Measurements from ENCODE around the gene HMGXB3. TPM values are rescaled to one million over a fixed set of nuclear protein-coding genes. Genes with fewer than 3 reads are reported as not detected.
"Not testable (repeated sequence)": the region's sequence is repeated elsewhere in the genome, so short reads cannot be mapped to it uniquely, and the experiment has no call there.

HMGXB3 gene
- total RNA-seq, 1 donor from 2014 or later: 14.6 TPM

DNA sequence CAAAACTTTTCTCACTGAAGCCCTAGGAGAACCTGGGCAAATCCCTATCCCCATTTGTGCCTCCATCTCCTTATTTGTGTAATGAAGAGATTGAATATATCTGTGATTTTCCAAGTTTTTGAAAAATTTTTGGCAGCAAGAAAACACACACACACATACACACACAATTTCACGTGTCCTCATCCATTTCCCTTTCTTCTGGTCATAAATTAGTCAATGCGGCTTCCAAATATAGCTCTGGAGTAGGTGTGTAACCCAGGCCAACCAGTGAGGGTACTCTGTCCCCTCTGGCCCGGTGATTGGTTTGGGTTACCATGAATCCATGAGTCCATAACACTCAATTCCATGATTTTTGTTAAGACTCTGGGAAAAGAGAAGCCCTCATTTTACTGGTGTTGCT is 73.1 kb downstream of the HMGXB3 start:
- ATAC-seq: no peak
- DNase-seq (ENCODE audit: missing footprints): no peak
- intact Hi-C loops (cut with DNase I): no loop called here

DNA sequence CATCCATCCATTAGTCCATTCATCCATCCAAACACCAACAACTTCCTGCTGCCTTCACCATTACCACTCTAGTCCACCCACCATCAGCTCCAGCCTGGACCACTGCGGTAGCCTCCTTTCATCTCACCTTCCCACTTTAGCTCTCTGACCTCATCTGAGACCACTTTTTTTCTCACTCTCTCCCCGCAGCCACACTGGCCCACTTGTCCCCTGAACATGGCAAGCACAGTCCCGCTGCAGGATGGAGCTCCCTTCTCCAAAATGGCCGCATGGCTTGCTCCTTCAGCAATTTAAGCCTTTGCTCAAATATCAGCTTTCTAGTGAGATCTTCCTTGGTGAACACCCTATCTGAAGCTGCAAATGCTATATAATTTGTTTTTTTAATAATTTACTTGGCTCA is 74.7 kb downstream of the HMGXB3 start:
- no peak for ATAC-seq
- intact Hi-C loops (cut with DNase I): no loop called here

DNA sequence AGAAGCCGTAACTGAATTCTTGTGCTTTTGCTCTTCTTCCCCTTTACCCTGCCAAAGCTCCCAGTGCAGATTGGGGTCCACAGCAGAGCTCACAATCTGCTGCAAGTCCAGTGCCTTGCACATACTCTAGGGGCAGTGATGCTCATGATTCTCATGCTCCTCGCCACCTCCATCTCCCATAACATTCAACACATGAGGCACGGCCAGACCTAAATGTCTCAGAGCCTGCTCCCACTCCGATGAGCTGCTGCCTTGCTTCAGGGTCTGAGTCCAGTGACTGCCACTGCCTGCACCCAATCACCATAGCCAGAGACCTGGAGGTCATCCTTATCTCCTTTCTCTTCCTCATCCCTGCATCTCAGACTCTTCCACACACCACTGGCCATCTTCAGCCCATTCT is 75.3 kb downstream of the HMGXB3 start:
- intact Hi-C loops (cut with DNase I): no loop called here
- DNase-seq (ENCODE audit: missing footprints) (no peak), ATAC-seq (no peak)

More for the DNA sequence above, 74.7 kb downstream of the HMGXB3 start:
- DNase-seq (ENCODE audit: missing footprints): no peak

DNA sequence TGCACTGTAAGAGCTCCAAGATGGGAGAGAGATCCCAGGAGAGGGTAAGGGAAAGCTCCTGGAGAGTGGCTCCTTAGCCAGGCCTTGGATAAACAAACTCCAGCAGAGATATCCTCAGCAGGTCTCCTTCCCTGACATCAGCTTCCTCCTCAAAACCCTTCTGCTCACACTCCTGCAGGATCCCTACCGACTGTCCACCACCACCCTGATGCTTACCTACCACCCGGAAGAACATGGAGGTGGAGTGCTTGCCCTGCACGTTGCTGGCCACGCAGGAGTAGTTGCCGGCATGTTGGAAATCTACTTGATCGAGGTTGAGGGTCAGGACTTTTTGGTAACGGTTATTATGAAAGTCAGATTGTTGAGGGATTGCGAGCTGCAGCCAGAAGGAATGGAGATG is 76.5 kb downstream of the HMGXB3 start:
- ATAC-seq: no peak
- intact Hi-C loops (cut with DNase I): no loop called here
- no peak for DNase-seq (ENCODE audit: missing footprints)

DNA sequence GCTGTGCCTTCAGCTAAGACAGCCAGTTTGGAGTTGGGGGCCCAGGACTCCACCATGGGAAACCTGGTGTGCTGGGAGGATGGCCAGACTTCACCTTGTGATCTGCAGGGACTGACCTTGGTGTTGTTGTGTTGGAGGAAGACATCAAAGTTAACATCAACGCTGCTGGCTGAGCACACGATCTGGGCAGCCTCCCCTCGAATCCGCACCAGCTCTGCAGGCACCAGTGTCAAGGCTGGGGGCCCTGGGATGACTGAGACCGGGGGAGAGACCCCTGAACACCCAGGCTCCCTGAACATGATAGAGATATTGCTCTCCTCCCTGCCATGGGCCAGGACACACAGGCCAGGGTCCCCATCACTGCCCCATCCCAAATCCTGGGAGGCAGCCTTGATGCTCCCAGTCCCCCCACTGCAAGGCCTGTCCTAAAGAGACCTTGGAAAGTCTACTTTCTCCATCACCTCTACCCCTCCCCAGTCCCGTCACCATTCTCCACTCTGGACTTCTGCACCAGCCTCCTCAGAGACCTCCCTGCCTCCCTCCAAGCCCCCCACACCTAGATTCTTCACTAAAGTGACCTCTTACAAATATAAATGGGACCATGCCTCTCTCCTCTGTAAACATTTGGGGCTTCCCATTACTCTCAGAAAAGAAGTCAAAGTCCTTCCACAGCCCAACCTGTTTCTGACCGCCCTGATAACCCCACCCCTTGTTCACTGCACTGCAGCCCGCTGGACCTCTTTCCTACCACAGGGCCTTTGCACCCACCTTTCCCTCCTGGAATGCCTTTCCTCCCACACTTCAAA is 77.7 kb downstream of the HMGXB3 start:
- DNase-seq (ENCODE audit: missing footprints): no peak
- intact Hi-C loops (cut with DNase I): no loop called here
- no peak for ATAC-seq

DNA sequence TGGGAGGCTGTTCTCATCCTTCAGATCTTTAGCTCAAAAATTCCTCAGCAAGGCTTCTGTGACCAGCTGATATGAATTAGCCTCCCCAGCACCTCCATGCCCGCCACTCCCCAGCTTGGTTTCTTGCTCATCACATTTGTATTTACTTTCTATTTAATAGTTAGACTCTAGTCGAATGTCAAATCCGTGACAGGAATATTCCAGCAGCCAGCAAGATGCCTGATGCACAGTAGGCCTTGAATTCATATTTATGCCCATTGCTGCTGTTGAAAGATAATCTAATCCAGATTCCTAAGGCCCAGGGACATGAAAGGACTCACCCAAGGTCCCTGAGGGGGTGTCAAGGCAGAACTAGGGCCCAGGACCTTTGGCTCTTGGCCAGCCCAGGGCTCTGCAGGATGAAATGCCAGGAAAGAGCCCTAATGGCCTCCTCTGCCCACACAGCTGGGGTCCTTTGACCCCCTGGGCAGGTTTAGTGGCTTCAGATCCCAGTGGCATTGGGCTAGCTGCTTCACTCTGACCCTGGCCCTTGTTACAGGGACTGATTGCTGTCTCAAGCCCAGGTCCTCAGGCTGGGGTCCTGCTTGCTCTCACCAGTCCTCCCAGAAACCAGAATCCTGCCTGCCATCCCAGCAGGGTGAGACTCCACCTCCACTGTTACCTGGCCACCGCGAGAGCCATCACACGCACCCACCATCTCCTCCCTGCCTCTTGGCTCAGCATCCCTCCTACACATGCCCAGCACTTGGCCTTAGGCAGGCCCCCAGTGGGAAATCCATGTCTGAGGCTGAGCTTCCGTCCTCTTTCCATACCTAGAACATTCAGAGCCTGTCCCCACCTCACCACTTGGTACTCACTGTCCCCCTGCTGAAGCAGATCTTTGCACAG is 78.5 kb downstream of the HMGXB3 start:
- ATAC-seq (no peak), DNase-seq (ENCODE audit: missing footprints) (no peak)

DNA sequence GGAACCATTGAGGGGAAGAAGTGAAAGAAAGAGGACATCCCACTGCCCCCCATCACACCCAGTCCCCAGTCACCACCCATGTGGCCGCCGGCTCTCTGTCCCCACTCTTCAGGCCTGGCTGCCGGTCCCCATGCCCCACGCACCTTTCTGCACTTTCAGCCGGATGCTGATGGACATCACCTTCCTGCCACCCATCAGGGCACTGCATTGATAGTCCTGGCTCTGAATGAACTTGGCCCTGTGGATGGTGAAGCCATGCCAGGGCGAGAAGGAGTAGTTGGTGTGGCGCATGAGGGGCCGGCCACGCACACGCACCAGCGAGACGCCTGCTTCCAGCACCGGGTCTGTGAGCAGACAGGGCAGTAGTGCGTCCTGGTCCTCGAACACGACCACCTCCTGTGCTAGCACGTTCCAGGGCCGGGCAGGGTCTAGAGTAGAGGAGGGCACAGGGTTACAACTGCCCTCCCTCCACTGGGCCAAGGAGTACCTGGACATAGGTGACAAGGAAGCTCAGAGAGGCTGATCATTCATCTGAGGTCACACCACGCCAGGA is 79.4 kb downstream of the HMGXB3 start:
- DNase-seq (ENCODE audit: missing footprints) (no peak), ATAC-seq (no peak)
- intact Hi-C loops (cut with DNase I): no loop called here

More for the DNA sequence above, 78.5 kb downstream of the HMGXB3 start:
- intact Hi-C loops (cut with DNase I): no loop called here

DNA sequence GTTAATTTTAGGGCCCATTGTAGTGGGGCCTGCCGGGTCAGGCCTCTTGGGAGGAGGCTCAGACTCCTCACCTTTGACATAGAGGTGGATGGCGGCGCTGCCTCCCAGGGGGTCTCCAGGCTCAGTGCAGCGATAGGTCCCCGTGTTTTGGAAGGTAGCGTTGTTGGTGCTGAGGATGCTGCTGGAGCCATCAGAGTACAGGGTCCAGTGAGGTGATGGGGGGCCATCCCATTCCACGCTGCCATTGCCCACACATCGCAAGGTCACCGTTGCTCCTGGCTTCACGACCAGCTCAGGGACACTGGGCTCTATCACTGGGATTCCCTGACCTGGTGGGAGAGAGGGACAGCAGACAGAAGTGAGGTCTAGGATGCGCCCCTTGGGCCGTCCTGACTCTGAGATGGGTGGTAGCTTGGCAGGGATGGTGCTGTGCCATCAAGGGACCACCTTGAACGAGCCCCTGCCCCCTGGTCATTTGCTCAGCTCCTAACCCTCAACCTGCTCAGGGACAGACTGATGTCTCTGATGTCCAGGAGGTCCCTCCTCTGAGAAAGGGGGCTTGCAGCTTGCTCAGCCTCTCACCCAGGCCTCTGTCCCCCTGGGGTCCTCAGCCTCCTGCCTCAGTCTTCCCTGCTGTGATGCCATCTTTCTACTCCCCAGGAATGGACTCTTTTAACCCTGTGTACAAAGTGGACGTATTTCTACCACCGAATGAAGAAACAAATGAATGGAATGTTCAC is 80.3 kb downstream of the HMGXB3 start:
- no peak for ATAC-seq
- DNase-seq (ENCODE audit: missing footprints): no peak
- intact Hi-C loops (cut with DNase I): no loop called here

DNA sequence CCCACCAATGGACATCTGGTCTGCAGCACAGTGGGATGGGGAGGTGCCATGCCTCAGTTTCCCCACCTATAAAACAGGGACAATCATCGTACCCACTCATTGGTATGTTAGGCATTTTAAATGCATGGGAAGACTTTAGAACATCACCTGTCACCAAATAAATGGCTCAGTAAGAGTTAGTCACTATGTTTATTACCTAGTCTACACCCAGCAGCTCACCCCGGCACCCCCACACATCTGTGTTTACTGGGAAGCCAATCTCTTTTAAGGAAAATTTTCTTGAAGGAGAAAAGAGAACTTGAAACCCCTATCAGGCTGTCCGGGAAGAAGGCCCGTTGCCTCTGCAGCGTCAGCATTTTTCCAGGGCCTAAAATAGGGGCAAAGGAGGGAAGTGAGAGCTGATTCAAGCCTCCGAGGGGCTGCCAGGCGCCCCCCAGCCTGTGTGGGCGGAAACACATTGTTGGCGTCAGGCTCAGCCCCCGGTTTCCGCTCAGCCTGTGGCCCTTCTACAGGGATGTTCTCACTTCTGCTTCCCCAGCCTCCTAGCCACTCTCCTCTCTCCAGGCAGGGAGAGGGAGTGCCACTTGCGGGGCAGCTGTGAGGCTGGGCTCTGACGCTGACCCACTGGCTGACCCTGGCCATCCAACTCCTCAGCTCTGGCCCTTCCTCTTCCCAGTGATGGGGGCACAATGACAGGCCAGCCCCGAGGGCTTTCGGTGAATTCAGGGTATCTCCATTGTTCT is 81.2 kb downstream of the HMGXB3 start:
- intact Hi-C loops (cut with DNase I): no loop called here
- ATAC-seq: peak; percentile 82
- peak; percentile 86 for DNase-seq (ENCODE audit: missing footprints)

DNA sequence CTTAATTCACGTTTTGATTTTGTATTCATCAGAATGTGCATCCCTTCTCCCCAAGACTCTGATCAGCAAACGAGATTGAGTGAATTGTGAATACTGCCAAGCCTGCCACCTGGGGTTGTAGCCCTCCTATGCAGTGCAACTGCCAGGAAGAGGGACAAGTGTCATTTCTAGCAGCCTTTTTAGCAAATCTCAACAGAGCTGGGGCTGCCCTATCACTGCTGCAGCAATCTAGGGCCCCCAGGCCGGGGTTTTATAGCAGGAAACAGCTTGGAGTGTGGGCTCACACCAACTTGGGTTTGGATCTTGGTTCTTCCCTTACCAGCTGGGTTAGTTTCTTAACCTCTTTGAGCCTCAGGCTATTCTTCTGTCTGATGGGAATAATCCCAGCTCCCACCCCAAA is 81.8 kb downstream of the HMGXB3 start:
- intact Hi-C loops (cut with DNase I): no loop called here
- no peak for ATAC-seq

DNA sequence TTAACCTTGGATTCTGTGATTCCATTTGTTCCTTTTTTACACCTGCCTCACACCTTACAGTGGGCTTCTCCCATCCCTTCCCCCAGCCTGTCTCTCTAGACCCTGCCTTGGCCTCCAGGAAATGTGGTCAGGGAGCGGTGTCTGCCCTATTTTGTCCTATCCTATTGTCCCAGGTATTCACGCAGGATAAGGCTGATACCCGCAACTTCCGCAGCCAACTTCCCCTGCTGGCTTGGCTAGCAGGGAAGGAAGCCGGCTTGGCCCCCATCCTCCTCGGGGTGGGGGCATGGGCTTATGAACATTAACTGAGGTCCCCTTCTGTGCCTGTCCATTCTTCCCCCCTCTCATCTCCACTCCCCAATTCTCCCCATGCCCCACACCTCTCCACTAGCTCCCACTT is 82.3 kb downstream of the HMGXB3 start:
- intact Hi-C loops (cut with DNase I): no loop called here
- DNase-seq (ENCODE audit: missing footprints): no peak
- ATAC-seq: no peak

More for the DNA sequence above, 81.8 kb downstream of the HMGXB3 start:
- no peak for DNase-seq (ENCODE audit: missing footprints)

DNA sequence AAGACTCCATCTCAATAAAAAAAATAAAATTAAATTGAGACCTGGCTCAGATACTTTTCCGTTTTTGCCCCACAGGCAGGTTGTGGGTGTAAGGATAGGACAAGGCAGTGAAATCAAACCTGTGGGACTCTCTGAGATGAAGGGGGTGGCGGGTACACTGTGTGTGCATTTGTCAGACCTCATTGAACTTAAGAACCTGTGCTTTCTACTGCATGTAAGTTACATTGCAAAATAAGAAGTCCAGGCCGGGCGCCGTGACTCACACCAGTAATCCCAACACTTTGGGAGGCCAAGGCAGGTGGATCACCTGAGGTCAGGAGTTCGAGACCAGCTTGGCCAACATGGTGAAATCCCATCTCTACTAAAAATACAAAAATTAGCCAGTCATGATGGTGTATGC is 84.2 kb downstream of the HMGXB3 start:
- DNase-seq (ENCODE audit: missing footprints); ATAC-seq; intact Hi-C loops (cut with DNase I): not testable (repeated sequence)

DNA sequence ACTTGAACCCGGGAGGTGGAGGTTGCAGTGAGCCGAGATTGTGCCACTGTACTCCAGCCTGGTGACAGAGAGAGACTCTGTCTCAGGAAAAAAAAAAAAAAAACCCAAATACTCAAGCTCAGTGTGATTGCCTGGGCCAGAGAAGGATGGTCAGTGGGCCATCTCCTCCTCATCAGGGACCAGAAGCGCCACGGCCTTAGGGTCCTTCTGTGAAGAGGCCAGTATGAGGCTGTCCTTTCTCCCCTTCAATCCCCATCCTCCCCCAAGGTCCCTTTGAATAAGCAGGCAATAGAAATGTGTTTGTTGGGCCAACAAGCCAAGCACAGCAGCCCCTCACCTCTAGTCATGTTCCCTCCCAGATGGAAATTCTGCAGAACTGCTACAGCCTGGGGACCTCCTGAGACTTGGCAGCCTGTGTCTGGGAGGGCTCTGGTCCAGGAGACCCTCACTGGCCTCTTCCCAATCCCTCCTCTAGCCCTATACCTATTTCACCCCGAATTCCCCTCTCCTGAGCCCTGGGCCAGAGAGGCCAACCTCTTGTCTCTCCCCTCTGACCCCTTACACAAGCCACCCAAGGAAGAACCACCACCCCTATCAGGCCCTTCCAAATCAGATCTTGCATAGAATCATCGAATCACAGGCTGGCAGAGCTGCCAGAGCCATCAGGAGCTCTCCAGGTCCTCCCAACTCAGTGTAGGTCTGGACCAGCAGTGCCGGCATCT is 84.8 kb downstream of the HMGXB3 start:
- DNase-seq (ENCODE audit: missing footprints): no peak
- intact Hi-C loops (cut with DNase I): no loop called here
- no peak for ATAC-seq

DNA sequence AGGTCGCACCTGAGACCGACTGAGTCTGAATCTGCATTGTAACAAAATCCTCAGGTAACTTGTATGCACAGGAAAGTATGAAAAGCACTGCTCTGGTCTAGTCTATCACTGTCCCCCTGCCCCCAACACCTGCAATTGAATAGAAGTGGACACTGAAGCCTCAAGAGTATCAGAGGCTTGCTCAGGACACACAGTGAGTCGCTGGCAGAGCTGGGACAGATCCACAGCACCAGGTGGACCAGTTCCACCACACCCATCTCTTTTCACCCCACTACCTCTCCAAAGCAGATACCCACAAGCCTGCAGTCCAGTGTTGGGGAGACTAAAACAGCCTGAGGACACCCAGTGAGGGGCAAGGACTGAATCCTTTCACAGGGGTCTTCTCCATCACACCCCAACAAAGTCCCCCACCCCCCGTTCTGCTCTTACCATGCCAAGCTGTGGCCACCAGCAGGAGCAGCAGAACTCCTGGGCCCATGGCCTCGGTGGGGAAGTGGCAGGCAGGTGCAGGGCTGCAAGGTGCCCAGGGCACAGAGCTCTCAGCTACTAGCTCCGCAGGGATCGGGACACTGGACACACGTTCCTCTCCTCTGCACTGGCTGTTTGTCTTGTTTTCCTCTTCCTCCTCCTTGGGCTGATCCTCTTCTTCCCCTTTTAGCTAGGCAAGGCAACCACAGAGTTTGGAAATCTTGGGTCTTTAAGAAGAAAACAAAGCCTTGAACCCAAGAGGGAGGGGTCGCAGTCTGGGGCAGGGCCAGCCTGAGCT is 85.6 kb downstream of the HMGXB3 start, which contains the start of gene CSF1R:
TSS of gene CSF1R (minus strand) at position 605 of the 766 bp plus-strand sequence. CDS start at position 478, 127 bp downstream.
- peak; percentile 55 for DNase-seq (ENCODE audit: missing footprints)
- peak; percentile 32 for ATAC-seq

DNA sequence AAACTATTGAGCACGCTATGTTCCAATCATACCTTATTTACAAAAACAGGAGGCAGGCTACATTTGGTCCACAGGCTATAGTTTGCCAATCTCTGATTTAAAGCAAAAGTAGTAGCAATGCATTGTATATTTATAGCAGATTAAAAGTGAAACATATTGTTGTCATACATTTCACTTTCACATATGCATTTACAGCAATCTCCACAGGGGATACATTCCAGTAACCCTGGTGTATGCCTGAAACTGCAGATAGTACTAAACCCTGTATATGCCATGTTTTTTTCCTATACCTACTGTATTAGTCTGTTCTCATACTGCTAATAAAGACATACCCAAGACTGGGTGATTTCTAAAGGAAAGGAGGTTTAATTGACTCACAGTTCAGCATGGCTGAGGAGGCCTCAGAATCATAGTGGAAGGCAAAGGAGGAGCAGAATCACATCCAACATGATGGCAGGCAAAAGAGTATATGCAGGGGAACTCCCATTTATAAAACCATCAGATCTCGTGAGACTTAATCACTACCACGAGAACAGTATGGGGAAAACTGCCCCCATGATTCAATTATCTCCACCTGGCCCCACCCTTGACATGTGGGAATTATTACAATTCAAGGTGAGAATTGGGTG is 91.7 kb downstream of the HMGXB3 start:
- ATAC-seq (no peak), DNase-seq (ENCODE audit: missing footprints) (no peak)
- intact Hi-C loops (cut with DNase I): no loop called here

More for the DNA sequence above, 85.6 kb downstream of the HMGXB3 start, which contains the start of gene CSF1R:
- intact Hi-C loops (cut with DNase I): no loop called here

DNA sequence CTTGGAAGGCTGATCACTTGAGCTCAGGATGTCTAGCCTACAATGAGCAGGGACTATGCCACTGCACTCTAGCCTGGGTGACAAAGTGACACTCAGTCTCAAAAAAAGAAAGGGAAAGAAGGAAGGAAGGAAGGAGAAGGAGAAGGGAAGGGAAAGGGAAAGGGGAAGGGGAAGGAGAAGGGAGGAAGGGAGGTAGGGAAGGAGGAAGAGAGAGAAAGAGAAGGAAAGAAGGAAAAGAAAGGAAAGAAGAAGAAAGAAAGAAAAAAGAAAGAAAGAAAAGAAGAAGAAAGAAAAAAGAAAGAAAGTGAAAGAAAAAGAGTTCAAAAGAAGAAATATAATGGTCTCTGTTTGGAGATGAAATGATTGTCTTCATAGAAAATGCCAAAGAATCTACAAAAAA is 96.6 kb downstream of the HMGXB3 start:
- DNase-seq (ENCODE audit: missing footprints) (no peak), ATAC-seq (no peak)
- intact Hi-C loops (cut with DNase I): no loop called here

Data from Right ventricle myocardium inferior (tissue), 1 donor.